GM10248 (cell line): ENCODE measurements around the gene PSMC3IP.

Experiments
- CTCF ChIA-PET: fragments of 300-600 bp; sonication (Branson Sonifier 250); formaldehyde crosslinking; extraction: SDS; loops from one replicate; lab custom pipeline; 2021; ENCODE audit warnings: antibody characterized with exemption; lab: Yijun Ruan, JAX
- POLR2A ChIA-PET: fragments of 350-650 bp; sonication (Branson Sonifier 250); formaldehyde crosslinking; extraction: SDS; loops from one replicate; lab custom pipeline; 2020; ENCODE audit warnings: antibody characterized with exemption; lab: Yijun Ruan, JAX
- DNase-seq: peaks from one replicate; pipeline ENCODE4 v3.0.0; 2012; ENCODE audit errors: extremely low spot score
- TF ChIP-seq, protein P1 (sequence below): IDR thresholded peaks from 2 replicates; pipeline ENCODE4 v1.5.1; 2012; ENCODE audit warnings: mild to moderate bottlenecking, low read depth; ENCODE audit errors: extremely low read depth, missing control alignments, control extremely low read depth

Gene PSMC3IP

DNA sequence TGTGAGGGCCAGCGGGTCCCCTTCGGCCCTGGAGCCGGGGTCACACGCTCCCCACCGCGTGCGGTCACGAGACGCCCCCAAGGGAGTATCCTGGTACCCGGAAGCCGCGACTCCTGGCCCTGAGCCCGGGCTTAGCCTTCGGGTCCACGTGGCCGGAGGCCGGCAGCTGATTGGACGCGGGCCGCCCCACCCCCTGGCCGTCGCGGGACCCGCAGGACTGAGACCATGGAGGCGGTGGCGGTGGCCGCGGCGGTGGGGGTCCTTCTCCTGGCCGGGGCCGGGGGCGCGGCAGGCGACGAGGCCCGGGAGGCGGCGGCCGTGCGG, 41.5 kb downstream of the PSMC3IP start, which contains the start of gene NAGLU:
Gene NAGLU, plus strand, starts transcription at position 194 of the 324 bp plus-strand sequence. Its CDS starts 32 bp downstream, at position 226.
- TF ChIP-seq, protein P1, sequence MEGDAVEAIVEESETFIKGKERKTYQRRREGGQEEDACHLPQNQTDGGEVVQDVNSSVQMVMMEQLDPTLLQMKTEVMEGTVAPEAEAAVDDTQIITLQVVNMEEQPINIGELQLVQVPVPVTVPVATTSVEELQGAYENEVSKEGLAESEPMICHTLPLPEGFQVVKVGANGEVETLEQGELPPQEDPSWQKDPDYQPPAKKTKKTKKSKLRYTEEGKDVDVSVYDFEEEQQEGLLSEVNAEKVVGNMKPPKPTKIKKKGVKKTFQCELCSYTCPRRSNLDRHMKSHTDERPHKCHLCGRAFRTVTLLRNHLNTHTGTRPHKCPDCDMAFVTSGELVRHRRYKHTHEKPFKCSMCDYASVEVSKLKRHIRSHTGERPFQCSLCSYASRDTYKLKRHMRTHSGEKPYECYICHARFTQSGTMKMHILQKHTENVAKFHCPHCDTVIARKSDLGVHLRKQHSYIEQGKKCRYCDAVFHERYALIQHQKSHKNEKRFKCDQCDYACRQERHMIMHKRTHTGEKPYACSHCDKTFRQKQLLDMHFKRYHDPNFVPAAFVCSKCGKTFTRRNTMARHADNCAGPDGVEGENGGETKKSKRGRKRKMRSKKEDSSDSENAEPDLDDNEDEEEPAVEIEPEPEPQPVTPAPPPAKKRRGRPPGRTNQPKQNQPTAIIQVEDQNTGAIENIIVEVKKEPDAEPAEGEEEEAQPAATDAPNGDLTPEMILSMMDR: no peak
- ChIA-PET CTCF (interaction anchor here (1.0 to 2.5 kb wide), 5 partner anchors 8 to 47 kb away, joined by 3 to 12 read pairs (median 3); no protein-coding TSS in a partner anchor), POLR2A (interaction anchor here (0.6 to 1.4 kb wide), 11 partner anchors 9 to 825 kb away, joined by 3 to 5 read pairs (median 3); partner anchors contain the start of genes MLX and VPS25)
- DNase-seq: peak; percentile 99

DNA sequence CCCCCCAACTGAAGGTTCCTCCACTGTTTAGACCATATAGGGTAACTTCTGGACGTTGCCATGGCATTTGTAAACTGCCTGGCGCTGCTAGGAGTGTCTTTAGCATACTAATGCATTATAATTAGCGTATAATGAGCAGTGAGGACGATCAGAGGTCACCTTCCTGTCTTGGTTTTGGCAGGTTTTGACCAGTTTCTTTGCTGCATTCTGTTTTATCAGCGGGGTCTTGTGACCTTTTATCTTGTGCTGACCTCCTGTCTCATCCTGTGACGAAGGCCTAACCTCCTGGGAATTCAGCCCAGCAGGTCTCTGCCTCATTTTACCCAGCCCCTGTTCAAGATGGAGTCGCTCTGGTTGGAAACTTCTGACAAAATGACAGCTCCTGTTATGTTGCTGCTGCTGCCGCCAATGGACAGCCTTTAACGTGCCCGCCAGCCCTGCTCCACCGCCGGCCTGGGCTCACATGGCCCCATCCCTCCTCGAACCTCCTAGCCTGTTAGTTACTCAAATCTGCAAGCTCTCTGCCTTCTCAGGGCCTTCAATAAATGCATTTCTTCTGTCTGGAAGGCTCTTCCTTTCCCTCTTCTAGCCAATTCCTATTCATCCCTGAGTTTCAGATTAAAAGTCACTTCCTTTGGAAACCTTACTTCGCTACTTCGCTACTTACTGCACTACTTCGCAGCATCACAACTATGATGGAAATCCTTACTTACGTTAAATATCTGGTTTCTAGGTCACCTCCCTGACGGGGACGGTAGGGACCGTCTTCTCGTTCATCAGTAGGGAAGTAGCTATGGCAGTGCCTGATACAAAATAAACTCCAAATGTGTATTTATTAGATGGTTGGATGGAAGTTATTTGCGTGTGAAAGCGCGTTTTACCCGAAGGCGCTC, 42.1 kb downstream of the PSMC3IP start:
- no peak for DNase-seq
- CTCF ChIA-PET: interaction anchor here (1.2 to 2.5 kb wide), 4 partner anchors 8 to 48 kb away, joined by 3 to 12 read pairs (median 7); no protein-coding TSS in a partner anchor
- TF ChIP-seq, protein P1: no peak
- POLR2A ChIA-PET: interaction anchor here (0.6 to 1.4 kb wide), 3 partner anchors 64 to 826 kb away, joined by 3 to 5 read pairs (median 3); no protein-coding TSS in a partner anchor

DNA sequence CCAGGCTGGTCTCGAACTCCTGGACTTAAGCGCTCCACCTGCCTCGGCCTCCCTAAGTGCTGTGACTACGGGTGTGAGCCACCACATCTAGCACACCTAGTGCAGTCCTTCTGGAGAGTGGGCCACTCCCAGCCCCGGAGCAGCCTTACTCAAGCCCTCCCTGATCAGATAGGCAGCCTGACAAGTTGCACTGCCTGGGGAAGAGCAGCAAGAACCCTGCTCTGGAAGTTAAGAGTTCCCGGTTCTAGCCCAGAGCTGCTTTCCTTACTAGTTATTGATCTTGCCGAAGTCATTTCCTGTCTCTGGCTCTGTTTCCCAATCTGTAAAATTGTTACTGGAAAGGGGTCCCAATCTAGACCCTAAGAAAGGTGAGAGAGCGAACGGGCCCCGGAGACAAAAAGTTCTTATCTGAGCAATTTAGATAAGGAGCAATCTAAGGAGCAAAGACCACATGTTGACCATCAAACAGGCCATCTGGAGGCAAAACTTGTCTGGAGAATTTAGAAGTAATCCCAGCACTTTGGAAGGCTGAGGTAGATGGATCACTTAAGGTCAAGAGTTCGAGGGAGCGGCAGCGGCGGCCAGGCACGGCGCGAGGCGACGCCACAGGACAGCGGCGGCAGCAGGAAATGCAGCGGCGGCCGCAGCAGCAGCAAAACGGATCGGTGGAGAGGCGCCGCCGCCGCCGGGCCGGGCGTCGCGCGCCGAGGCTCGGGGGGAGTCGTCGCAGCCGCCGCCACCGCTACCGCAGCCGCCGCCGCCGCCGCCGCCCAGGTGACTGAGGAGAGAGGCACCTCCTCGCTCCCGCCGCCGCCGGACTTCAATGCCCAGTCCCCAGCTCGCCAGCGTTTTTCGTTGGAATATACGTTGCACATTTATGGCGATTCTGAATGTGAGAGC, 45.8 kb downstream of the PSMC3IP start:
- peak; percentile 60 for DNase-seq
- POLR2A ChIA-PET: no interaction called here
- TF ChIP-seq, protein P1: peak; percentile 47
- CTCF ChIA-PET: interaction anchor here (1.3 to 1.7 kb wide), 3 partner anchors 17 to 232 kb away, joined by 3 to 4 read pairs (median 3); no protein-coding TSS in a partner anchor

DNA sequence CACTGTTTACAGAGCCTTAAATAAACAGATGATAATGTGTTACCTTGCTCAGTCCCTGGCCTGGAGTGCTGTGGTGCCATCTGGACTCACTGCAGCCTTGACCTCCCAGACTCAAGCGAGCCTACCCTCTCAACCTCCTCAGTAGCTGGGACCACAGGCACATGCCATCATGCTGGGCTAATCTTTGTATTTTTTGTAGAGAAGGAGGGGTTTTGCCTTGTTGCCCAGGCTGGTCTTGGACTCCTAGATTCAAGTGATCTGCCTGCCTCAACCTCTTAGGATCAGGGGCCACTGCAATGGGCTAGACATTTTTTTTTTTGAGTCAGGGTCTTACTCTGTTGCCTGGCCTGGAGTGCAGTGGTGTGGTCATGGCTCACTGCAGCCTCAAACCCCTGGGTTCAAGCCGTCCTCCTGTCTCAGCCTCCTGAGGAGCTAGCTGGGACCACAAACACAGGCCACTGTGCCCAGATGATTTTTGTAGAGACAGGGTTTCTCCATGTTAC, 46.5 kb downstream of the PSMC3IP start:
- ChIA-PET CTCF (interaction anchor here (0.8 to 1.5 kb wide), 6 partner anchors 10 to 218 kb away, joined by 3 to 4 read pairs (median 3); no protein-coding TSS in a partner anchor), POLR2A (no interaction called here)
- TF ChIP-seq, protein P1: no peak
- no peak for DNase-seq

DNA sequence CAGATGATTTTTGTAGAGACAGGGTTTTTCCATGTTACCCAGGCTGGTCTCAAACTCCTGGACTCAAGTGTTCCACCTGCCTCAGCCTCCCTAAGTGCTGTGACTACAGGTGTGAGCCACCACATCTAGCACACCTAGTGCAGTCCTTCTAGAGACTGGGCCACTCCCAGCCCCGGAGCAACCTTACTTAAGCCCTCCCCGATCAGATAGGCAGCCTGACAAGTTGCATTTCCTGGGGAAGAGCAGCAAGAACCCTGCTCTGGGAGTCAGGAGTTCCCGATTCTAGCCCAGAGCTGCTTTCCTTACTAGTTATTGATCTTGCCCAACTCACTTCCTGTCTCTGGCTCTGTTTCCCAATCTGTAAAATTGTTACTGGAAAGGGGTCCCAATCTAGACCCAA, 48.5 kb downstream of the PSMC3IP start:
- CTCF ChIA-PET: interaction anchor here (1.8 kb wide), 1 partner anchor 124 kb away, joined by 3 read pairs; no protein-coding TSS in a partner anchor
- POLR2A ChIA-PET: no interaction called here
- DNase-seq: no peak
- TF ChIP-seq, protein P1: no peak
